ENCODE results near the gene DNMT3A. TPM values are rescaled to one million over a fixed set of nuclear protein-coding genes. Genes with fewer than 3 reads are reported as not detected.

The DNMT3A gene
- total and polyA plus RNA-seq, 8 donors: 3.4 to 47.4 (median 15.8) TPM

- Histone ChIP-seq H3K9me3 (no peaks in the 10 kb centered on the region), H3K27ac (peak overlapping the region in 2 of 5 donors; percentile 29 to 51), H3K4me1 (peaks cover 6 to 62% (median 35%) of the 10 kb centered on the region in 4 donors), H3K36me3 (peaks cover 19 to 54% (median 45%) of the 10 kb centered on the region in 4 donors), H3K27me3 (no peaks in the 10 kb centered on the region), H3K4me3 (no peak overlapping the region)
- no peak for DNase-seq
- TF ChIP-seq POLR2AphosphoS5 (IDR thresholded peaks at IDR 0.05) (no peak), POLR2A (IDR thresholded peaks at IDR 0.05) (no peak), CTCF (IDR thresholded peaks at IDR 0.05) (no peak), EP300 (IDR thresholded peaks at IDR 0.05) (no peak)
- intact Hi-C loops (cut with DNase I; ENCODE audit: low total_unique reads): no loop called here
- 89 to 93% (median 92%) methylated on average over 12 of the region's 12 CpGs for WGBS, 5 donors
These were observed 41.7 kb downstream of the DNMT3A start for GRCh38 chr2:25300001-25300400.

- Histone ChIP-seq H3K4me3 (no peak overlapping the region), H3K27ac (peak overlapping the region in 2 of 5 donors; percentile 51 to 52), H3K9me3 (no peaks in the 10 kb centered on the region), H3K27me3 (no peaks in the 10 kb centered on the region), H3K36me3 (peaks cover 19 to 46% (median 41%) of the 10 kb centered on the region in 4 donors), H3K4me1 (peaks cover 17 to 66% (median 41%) of the 10 kb centered on the region in 4 donors)
- intact Hi-C loops (cut with DNase I; ENCODE audit: low total_unique reads): no loop called here
- TF ChIP-seq EP300 (IDR thresholded peaks at IDR 0.05): no peak
- TF ChIP-seq POLR2A (IDR thresholded peaks at IDR 0.05): no peak
- no peak for TF ChIP-seq CTCF (IDR thresholded peaks at IDR 0.05)
- no peak for TF ChIP-seq POLR2AphosphoS5 (IDR thresholded peaks at IDR 0.05)
- DNase-seq: no peak
- 82 to 92% (median 90%) methylated on average over 7 of the region's 7 CpGs for WGBS, 5 donors
These were observed 42.8 kb downstream of the DNMT3A start for GRCh38 chr2:25298776-25299431.

- Histone ChIP-seq H3K27me3 (no peaks in the 10 kb centered on the region), H3K4me1 (peaks cover 17 to 72% (median 38%) of the 10 kb centered on the region in 4 donors), H3K4me3 (no peak overlapping the region), H3K36me3 (peaks cover 12 to 37% (median 35%) of the 10 kb centered on the region in 4 donors), H3K27ac (no peak overlapping the region), H3K9me3 (no peaks in the 10 kb centered on the region)
- WGBS, 5 donors: 67 to 79% (median 76%) methylated on average over 7 of the region's 7 CpGs
- intact Hi-C loops (cut with DNase I; ENCODE audit: low total_unique reads): no loop called here
- TF ChIP-seq POLR2A (IDR thresholded peaks at IDR 0.05): no peak
- TF ChIP-seq CTCF (IDR thresholded peaks at IDR 0.05): no peak
- TF ChIP-seq EP300 (IDR thresholded peaks at IDR 0.05): no peak
- no peak for TF ChIP-seq POLR2AphosphoS5 (IDR thresholded peaks at IDR 0.05)
- no peak for DNase-seq
These were observed 44.0 kb downstream of the DNMT3A start for GRCh38 chr2:25297738-25298137.

GRCh38 chr2:25295621-25296020, 46.1 kb downstream of the DNMT3A start:
- DNase-seq: no peak
- H3K36me3 ChIP-seq: peaks cover 12 to 37% (median 30%) of the 10 kb centered on the region in 4 donors
- peaks cover 27 to 70% (median 39%) of the 10 kb centered on the region in 4 donors for H3K4me1 ChIP-seq
- no peaks in the 10 kb centered on the region for H3K9me3 ChIP-seq
- TF ChIP-seq POLR2A (IDR thresholded peaks at IDR 0.05) (no peak), EP300 (IDR thresholded peaks at IDR 0.05) (no peak), CTCF (IDR thresholded peaks at IDR 0.05) (no peak), POLR2AphosphoS5 (IDR thresholded peaks at IDR 0.05) (no peak)
- WGBS, 5 donors: 79 to 85% (median 80%) methylated on average over 7 of the region's 7 CpGs
- intact Hi-C loops (cut with DNase I; ENCODE audit: low total_unique reads): no loop called here
- no peak overlapping the region for H3K4me3 ChIP-seq
- H3K27ac ChIP-seq: peak overlapping the region in 4 of 5 donors; percentile 74 to 85 (median 82)
- no peaks in the 10 kb centered on the region for H3K27me3 ChIP-seq

All from stomach (tissue), 9 donors.